GM13976 (cell line): ENCODE measurements around the gene GRIK2.

Source experiments
- DNase-seq: peaks from one replicate; pipeline ENCODE4 v3.0.0; 2012; ENCODE audit warnings: low spot score
- CTCF ChIP-seq: IDR thresholded peaks from 2 replicates; pipeline ENCODE4 v1.5.1; 2012; ENCODE audit warnings: borderline replicate concordance, mild to moderate bottlenecking; ENCODE audit not compliant: insufficient read depth; ENCODE audit errors: extremely low read depth, missing control alignments, control extremely low read depth
- in situ Hi-C: fragments of 300-500 bp; cut with MboI; formaldehyde crosslinking; loops from one replicate; pipeline ENCODE4 v1.12.0; 2022; ENCODE audit warnings: low sequenced_read_pairs, mixed read lengths, inconsistent platforms; ENCODE audit not compliant: unreplicated experiment

Gene GRIK2

GRCh38 chr6:101783287-101783686 lies 389.8 kb downstream of the GRIK2 start:
- in situ Hi-C loops: no loop called here
- DNase-seq: no peak
- no peak for TF ChIP-seq CTCF

DNA sequence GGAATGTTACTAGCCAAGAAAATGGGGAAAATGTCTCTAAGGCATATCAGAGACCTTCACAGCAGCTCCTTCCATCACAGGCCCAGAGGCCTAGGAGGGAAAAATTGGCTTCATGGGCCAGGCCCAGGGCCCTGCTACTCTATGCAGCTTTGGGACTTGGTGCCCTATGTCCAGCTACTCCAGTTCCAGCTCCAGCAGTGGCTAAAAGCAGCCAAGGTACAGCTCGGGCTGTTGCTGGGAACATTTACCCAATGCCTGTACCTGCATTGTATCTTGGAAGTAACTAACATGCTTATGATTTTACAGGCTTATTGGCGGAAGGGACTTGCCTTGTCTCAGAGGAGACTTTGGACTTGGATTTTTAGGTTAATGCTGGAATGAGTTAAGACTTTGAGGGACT lies 390.6 kb downstream of the GRIK2 start:
- in situ Hi-C loops: no loop called here
- TF ChIP-seq CTCF: no peak
- no peak for DNase-seq

- no peak for DNase-seq
- in situ Hi-C loops: no loop called here
These were observed 406.0 kb downstream of the GRIK2 start for GRCh38 chr6:101799531-101799930.

GRCh38 chr6:101800598-101800997 lies 407.1 kb downstream of the GRIK2 start:
- no peak for TF ChIP-seq CTCF
- in situ Hi-C loops: no loop called here
- no peak for DNase-seq

More at GRCh38 chr6:101799531-101799930, 406.0 kb downstream of the GRIK2 start:
- no peak for TF ChIP-seq CTCF

- in situ Hi-C loops: no loop called here
- no peak for DNase-seq
- TF ChIP-seq CTCF: no peak
These were observed 409.6 kb downstream of the GRIK2 start for GRCh38 chr6:101803136-101803535.

DNA sequence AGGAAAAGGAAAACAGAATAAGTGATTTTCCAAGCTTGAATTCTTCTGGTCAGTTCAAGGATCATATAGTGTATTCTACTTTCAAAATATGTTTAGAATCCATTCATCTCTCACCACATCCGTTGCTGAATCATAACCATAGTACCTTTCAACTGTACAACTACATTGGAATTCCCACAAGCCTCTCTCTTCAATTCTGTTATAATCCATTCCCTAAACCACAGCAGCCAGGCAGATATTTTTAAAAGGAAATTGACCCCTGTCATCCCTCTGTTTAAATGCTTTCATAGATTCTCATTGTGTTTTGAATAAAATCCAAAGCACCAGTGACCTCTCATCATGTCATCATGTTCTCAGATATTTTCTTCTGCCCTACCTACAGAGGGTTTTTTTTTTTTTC lies 412.7 kb downstream of the GRIK2 start:
- in situ Hi-C loops: no loop called here
- DNase-seq: no peak
- no peak for TF ChIP-seq CTCF

DNA sequence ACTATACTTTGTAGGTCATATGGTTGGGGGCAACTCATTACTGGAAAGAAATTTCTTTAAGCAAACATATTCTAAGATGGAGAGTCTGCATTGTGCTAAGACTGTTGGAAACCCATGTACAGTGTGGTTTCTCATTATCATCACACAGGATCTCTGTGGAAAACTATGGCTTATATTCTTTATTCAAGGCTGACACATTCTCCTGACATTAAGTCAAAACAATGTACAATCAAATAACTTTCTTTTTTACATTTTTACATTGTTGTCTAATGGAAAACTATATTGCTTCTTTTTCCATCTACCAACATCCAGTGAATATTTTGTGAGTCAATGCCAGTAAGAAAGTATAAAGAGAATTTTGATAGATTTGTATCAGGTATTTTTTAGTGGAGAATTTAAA lies 417.6 kb downstream of the GRIK2 start:
- in situ Hi-C loops: no loop called here
- no peak for TF ChIP-seq CTCF
- no peak for DNase-seq
